Endometrial microvascular endothelial cells (primary cell): Measurements from ENCODE around the gene DIP2C. TPM values are rescaled to one million over a fixed set of nuclear protein-coding genes. Genes with fewer than 3 reads are reported as not detected.

ENCODE experiments used
- in situ Hi-C: cut with HindIII; loops from 2 replicates; pipeline ENCODE4 v1.10.0; 2017; ENCODE audit warnings: low sequenced_read_pairs, low pct_unique_long_range_greater_than_20kb; ENCODE audit errors: inconsistent ontology term
- total RNA-seq: library from RNA; depleted of rRNA; stranded (reverse); fragments of >200 nt; gene quantifications from one replicate; pipeline ENCODE4 v1.2.3, GENCODE V29; 2015; ENCODE audit errors: inconsistent ontology term

DIP2C gene
- total RNA-seq, 1 donor from 2014 or later, result 3.2 TPM

DNA sequence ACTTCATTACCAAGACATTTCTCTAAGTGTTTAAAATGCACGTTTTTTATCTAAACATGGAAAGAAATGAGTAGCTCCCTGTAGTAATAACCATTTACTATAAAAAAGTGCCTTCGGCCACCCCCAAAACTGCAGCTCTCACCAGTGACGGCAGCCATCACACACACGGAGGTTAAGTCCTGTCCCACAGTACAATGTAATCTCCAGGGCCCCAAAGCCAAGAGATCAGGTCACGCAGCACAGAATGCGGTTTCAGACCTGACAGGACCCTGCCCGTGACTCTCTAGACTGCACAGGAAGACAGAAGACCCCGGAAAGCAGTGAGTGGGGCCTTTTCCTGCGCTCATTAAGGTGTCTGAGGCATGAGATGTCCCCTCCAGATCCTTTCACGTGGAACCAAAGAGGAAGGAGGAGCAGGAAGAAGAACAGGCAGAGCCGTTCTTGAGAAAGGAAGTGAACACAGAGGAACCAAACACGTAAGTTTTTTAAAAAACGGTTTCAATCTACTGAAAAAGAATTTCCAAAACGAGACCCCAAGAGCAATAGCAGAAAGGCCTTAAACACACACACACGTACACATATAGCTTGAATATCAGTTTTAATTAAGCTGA, 428.5 kb downstream of the DIP2C start:
- in situ Hi-C loops, result no loop called here

DNA sequence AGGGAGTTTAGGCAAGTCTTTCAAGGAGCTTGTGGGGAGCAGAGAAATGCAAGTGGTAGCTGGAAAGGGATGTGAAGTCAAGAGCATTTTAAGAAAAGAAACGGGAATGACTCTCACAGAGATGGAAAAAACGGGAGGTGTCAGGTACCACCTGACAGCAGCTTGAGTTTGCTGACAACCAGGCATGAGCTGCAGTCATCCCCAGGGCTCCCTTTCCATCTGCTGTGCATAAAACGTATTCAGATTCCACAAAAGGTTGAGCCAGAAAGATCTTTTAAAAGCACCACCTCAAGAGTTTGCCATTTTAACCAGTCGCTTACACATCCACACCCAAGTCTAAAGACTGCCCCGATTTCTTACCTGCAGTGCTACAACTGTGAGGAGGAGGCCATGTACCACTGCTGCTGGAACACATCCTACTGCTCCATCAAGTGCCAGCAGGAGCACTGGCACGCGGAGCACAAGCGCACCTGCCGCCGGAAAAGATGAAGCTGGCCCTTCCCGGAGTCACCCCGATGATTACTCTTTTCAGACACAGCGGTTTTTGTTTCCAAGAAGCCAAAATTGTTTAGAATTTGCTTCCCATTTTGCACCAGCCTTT, 437.4 kb downstream of the DIP2C start:
- in situ Hi-C loops, result no loop called here

DNA sequence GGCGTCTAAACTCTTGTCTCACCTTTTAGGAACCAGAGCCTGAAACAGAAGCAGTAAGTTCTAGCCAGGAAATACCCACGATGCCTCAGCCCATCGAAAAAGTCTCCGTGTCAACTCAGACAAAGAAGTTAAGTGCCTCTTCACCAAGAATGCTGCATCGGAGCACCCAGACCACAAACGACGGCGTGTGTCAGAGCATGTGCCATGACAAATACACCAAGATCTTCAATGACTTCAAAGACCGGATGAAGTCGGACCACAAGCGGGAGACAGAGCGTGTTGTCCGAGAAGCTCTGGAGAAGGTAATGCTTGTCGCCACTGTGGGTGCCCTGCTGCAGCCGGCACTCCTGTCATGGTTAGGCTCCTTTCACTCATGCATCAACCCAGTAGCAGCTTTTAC, 441.2 kb downstream of the DIP2C start:
- in situ Hi-C loops, result no loop called here

DNA sequence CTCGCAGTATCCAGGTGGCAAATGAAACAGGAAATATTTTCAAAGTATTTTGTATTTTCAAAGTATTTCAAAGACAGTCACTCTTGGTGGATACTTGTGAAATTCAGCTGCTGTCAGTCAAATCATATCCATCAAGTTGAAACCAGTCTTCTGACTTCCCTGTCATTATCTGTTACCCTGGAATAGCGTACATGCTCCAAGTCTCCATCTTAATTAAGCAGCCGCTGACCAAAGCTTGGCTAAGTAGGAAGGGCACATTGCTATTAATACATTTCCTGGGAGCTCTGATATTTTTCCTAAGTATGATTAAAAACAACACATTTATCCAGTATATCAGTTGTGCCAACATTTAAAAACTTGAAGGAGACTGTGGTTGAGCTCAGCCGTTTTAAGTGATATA, 442.0 kb downstream of the DIP2C start:
- in situ Hi-C loops, result no loop called here

DNA sequence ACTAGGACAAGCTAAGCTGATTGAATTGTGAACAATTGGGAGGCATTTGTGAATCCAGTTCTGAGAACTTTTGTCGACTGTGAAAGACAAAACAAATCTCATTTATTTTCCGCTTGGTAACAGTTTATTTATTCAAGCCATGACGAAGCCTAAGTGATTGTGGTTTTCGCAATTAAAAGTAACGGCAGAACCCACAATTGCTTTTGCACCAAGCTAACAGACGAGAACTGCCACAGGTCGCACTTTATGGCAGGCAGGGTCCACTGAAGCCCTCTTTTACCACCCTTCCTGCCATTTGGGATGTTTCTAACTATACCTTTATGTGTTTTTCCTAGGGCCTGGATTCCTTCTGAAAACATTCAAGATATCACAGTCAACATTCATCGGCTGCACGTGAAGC, 443.0 kb downstream of the DIP2C start:
- in situ Hi-C loops, result no loop called here

DNA sequence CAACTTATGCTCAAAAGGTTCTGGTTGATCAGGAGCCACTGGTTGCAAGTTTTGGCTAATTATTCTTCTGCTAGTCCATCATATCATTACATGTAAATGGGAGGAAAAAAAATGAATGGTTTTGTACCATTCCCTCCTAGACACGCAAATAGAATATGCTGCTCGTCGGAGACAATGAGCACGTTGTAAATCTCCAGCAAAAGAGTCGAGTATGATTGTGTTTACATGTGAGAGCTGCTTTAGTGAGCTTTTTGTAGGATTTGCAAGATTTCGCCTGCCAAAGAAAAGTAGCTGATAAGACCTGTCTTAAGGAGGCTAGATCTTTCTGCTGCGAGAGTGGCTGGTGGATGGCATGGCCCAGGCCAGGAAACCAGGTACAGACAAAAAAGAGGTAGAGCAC, 445.2 kb downstream of the DIP2C start:
- in situ Hi-C loops, result no loop called here

DNA sequence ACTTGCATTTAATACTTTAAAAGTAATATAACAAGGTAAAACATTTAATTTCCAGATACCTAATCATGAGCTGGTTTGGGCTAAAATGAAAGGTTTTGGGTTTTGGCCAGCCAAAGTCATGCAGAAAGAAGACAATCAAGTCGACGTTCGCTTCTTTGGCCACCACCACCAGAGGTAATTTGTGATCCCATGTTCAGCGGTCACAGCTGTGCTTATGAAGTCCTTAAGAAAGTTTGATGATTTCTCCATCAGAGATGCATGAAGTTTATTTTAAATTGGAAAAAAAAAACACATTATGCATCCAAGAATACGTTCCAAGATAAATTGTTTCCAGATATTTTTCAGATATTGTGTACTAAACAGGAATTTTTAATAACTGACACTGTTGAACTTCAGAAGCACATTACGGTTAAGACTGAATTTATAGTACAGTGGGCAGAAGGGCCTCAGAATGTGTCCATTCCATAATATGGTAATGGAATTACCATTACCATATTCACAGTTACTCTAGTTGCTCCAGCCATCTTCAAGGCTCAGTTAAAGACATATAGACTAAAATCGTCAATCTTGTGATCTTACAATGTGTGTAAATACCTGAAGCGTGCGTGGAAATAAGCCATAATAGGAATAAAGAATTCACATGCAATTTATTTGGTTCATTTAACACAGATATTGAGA, 447.4 kb downstream of the DIP2C start:
- in situ Hi-C loops, result no loop called here

DNA sequence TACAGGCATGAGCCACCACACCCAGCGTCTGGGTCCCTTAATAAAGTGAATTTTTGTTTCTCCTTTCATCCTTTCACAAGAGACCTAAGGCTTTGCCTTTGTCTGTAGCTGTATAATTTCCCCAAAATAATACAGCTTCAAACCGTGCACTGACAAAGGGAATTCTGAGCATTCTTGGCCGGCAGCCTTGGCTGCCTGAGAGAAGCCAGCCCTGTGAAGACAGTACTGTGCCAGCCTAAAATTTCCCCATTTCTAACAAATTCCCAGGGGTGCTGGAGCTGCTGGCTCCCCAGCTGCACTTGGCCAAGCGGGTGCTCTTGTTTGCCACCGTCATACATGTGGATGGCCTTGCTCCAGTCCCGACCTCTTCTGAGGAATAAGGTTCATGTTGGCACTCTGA, 448.0 kb downstream of the DIP2C start:
- in situ Hi-C loops, result no loop called here

DNA sequence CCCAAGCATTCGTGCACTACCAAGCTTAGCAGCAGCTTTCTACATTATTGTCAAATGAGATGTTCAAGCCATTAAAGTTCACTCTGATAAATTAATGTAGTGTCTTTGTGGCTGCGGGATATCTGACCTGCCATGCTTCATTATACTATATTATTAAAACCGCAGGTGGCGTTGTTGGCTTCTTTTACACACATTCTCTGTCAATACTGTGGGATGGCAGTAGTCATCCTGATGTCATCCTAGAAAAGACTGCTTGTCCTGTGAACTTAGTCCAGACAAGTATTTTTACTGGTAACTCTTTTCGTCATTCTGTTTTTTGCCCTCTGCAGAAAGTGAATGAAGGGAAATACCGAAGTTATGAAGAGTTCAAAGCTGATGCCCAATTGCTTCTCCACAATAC, 450.4 kb downstream of the DIP2C start:
- in situ Hi-C loops, result no loop called here

DNA sequence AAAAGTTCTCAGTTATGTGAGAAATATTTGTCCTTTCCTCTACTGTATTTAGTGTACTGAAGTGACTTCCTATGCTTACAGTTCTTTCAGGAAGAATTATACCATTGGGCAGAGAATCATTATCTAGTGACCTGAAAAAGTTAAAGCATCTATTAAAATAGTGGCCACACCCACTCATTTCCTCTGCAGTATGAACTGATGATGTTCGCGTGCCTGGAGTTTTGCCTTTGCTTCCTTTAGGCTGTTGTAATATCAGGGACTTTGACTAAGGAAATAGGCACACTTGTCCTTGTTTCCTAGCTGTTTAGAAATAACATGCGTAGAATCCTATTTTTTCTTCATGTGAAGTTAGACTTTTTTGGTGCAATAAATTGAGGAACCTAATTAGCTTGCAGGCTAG, 453.6 kb downstream of the DIP2C start:
- in situ Hi-C loops, result no loop called here

DNA sequence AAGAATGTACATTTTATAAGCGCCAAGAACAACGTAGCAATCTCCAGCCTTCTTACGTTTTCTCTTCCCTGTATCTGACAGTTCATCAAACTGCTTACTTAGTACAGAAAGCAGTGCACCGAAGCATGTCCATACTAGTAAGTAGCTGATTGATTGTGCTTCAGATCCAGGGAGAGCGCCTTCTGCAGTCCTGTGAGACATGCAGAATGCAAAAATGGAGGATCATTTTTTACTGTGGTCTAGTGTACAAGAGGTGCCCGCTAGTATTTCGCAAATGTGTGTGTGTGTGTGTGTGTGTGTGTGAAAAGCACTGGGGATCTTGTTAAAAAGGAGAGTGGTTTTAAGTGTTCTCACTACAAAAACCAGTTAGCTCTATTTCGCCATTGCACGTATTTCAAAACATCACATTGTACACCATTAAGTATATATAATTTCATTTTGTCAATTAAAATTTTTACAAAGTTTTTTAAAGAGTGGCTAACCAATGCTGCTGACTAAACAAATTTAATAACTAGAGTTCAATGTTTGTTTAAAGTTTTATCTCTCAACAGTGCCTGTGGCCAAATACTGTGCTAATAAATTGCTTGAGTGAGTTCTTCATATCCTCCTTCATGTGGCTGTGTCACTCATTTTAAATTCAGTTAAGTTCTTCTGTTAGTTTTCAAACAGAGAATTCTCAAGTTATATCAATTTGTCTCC, 454.6 kb downstream of the DIP2C start:
- in situ Hi-C loops, result no loop called here

DNA sequence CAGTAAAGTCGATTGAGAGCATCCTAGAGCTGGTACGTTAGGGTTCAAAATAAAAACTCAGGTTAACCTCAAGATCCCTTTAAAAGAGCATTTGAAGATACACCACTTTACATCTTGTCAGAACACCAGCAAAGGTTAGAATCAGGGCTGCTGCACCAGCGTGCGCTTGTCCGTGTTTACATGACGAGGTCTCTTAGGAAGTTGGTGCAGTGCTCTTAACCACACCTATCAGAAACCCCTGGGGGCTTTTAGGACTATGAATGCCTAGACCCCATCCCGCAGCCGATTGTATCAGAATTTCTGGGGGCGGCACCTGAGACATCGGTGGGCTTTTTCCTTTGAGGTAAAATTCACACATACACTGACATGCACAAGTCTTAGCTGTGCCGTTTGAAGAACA, 456.6 kb downstream of the DIP2C start:
- in situ Hi-C loops, result no loop called here

DNA sequence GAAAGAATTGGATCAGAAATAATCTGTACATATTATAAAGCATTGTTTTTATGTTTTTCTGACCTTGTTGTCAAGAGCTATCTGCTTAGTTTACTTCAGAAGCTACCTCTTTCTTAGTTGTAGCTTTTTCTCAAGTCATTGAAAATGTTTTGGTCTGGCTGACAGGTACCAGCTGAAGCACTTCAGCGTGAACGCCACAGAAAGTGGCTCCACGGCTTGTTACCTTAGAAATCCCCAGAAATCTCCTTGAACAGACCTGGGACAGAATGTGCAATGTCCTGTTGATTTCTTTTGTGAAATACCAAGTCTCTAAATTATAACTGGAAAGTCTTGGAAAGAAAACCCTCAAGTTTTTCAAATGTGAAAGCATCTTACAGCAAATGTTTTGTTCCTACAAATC, 457.4 kb downstream of the DIP2C start:
- in situ Hi-C loops, result no loop called here

DNA sequence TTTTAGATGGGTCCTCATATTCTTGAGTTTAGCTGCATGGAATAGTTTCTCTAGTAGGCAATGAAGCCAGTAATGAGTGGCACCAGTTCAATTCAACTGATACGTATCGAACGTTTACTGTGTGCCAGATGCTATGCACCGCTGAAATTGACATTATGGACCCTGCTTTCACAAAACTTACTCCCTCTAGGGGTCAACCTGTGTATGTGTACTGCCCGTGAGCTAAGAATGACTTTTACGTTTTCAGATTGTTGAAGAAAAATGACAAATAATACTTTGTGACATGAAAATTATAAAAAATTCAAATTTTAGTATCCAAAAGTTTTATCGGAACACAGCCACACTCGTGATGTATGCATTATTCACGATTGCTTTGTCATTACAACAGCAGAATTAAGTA, 458.7 kb downstream of the DIP2C start:
- in situ Hi-C loops, result no loop called here

DNA sequence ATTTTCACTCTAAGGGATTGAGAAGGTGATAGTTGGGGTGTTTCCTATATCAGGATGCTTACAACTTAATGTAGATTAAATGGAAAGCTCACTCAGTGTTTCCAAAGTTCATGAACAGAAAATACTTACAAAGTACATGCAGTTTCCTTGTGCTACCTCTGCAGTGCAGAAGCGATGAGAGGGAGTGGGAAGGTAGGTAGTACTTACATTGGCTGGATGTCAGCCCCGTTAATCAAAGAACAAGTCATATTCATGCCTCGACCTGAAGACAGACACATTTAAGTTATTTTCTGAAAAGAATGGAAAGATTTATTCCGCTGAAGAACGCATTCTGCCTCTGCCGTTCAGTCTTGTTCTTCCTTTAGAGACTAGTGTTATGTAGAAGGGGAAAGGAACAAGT, 461.1 kb downstream of the DIP2C start:
- in situ Hi-C loops, result no loop called here

DNA sequence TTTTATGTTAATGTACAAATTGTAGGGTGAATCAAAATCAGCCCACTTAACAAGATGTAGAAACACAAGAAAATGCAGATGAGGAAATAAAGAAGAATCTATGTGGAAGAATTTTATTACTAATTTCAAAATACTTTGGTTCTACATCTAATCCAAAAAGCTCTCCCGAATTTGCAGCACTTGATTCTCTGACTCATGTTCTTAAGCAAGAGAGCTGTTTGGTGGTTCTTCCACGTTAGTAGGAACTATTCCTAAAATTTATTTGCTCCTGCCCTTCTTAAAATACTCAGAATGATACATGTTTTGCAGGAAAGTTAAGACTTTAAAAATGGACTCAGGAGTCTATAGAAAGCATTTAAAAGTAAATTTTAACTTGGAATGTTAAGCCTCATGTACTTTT, 462.5 kb downstream of the DIP2C start:
- in situ Hi-C loops, result no loop called here

DNA sequence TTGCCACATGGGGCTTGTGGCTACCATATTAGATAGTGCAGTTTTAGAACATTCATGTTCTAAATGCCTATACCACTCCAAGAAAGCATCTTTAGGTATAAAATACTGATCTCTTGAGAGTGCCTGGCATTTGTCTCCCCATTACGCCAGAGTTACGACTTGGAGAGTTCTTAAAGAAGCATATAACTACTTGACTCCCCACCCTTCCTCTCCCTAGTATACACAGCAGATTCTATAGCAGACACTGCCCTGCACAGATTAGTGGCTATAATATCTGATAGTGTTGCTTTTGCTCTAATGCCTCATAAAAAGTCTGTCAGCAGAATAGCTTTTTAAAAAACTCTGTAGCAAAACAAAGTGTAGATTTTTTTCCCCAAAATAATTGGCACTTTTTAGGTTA, 463.4 kb downstream of the DIP2C start:
- in situ Hi-C loops, result no loop called here

DNA sequence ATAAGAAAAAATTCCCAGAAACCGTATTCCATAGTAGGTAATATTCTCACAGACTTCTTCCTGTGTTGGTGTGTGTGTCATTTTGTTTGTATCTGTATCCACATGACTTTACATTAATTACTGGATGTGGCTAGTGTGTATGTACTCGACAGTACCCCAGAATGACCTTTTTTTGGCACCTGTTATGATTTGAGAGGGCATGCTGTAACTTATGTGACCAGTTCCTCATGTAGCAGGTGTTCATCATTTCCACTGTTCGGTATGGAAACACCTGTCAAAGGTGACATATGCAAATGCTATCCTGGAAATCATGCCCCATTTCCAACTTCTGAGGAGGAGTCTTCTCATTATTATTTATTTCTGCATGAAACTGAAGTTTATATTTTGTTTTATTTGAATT, 464.9 kb downstream of the DIP2C start:
- in situ Hi-C loops, result no loop called here
